Activated effector memory CD4-positive, alpha-beta T cell treated with anti-CD3 and anti-CD28 coated beads, Interleukin-2, amount 50 U/mL, for 16 hours (primary cell): Measurements from ENCODE around the gene PCDH18.
"Not testable (repeated sequence)": the region's sequence is repeated elsewhere in the genome, so short reads cannot be mapped to it uniquely, and the experiment has no call there.

Source experiments
- DNase-seq: peaks from one replicate; pipeline ENCODE4 v3.0.0-alpha.2; 2020

PCDH18 gene

DNA sequence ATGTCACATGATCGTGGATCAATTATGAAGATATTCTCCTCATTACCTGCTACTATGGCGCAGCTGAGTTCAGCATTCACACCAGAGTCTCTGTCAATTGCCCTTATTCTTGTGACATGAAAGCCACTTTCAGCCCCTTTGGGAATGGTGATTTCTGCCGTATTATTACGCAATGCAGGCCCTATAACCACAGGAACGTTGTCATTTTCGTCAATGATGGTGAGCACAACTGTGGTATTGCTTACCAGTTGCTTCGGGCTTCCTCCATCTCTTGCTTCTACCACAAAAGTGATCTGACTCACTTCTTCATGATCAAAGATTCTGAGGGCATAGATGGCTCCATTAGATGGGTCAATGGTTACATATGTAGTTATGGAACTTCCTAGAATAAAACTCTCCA, 2.1 kb downstream of the PCDH18 start:
- DNase-seq, result no peak

- DNase-seq, result no peak
Measured at GRCh38 chr4:137529432-137529831, 2.9 kb downstream of the PCDH18 start.

DNA sequence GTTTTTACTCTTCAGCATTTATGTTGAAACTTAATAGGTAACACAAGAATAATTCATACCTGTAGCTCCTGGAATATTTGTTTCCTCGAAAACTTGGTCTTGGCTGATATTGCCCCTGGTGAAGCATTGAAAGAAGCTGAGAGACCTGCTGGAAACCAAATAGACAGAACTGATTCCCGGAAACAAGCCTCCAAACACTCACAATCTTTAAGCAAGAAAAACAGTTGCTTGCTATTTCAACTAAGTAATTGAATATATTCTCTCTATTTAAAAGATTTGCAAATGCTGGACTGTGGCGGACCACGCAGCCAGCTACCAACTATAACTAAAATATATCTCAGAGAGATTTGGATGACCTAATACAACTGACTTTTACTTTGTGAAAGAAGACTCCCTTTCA, 3.6 kb downstream of the PCDH18 start:
- DNase-seq, result no peak

- no peak for DNase-seq
Measured at GRCh38 chr4:137526681-137527080, 5.6 kb downstream of the PCDH18 start.

DNA sequence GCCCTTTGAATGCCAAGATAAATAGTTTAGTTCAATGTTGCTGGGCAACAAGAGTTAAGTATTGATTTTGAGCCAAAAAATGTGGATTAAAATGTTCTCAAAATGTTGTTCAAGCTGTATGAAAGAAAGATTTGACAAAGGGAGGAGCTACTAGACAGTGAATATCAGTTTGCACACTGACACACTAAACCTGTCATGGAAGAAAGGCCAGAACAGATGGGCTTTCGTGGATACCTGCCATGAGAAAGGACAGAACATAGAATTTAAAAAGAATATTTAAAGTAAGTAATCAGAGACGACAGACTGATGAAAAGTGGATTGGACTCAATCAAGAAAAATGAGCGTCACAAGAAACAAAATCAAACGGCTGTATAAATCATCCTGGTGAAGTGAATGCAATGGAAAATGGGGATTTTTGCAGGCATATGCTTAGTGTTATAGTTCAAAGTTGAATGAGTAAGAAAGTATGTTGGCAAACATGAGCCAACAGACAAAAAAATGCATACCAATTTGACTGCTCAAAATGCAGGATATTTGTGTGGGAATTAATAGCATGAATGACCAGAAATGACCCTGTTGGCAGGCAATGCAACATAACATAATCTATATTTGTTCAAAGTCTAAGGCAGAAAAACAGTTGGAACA, 7.4 kb downstream of the PCDH18 start:
- no peak for DNase-seq

DNA sequence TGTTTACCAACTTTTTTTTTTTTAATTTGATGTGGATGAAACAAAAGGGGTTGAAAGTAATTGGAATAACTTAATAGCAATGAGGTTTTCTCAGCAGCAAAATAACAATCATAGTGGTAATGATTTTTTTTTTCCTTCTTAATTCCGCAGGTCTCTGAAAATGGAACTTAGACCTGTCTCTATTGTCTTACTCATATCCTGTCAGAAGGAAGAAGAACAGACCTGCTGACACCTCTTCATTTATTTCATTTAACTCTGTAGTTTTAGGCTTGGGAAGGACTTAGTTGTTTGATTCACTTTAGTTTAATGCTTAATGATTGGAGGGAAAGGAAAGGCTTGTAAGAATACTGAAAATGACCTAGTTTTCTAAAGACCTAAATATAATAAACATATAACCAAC, 9.0 kb downstream of the PCDH18 start:
- no peak for DNase-seq

GRCh38 chr4:137521053-137521452, 11.2 kb downstream of the PCDH18 start:
- DNase-seq, result no peak

- DNase-seq, result no peak
Measured at GRCh38 chr4:137519406-137519805, 12.9 kb downstream of the PCDH18 start.

GRCh38 chr4:137517323-137517722, 15.0 kb downstream of the PCDH18 start:
- not testable (repeated sequence) for DNase-seq

GRCh38 chr4:137514406-137515111, 17.7 kb downstream of the PCDH18 start:
- no peak for DNase-seq

DNA sequence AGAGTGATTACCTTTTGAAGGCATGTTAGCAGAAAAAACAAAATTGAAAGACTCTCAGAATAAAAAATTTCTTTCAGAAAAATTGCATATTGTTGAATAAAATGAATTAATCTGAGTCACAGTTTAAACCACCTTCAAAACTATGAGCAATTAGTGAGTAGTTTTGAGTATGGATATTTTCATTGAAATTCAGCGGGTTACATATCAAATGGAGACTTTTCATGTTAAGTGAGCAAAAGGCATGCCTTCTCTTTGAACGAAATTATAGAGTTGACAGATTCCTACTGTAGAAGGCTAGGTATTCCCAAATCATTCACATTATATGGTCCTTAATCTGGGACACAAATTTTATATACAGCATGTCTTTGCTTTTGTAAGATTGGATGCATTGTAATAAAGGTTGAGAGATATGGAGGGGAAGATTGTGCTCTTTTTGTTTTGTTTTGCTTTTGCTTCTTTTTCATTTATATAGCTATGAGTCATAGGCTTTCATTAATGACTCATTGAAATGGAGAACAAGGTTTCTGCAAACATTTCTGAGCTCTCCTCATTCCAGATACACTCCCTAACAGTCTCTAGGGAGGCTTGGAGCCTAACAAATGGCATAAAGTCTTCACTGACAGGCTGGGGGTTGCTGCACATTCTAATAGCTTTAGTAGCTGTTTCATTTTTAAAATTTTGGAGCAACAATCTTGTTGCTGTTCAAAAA, 21.6 kb downstream of the PCDH18 start:
- no peak for DNase-seq

- no peak for DNase-seq
Measured at GRCh38 chr4:137509855-137510282, 22.4 kb downstream of the PCDH18 start.

- no peak for DNase-seq
Measured at GRCh38 chr4:137502339-137503129, 29.8 kb downstream of the PCDH18 start.

- not testable (repeated sequence) for DNase-seq
Measured at GRCh38 chr4:137496267-137496666, 36.0 kb downstream of the PCDH18 start.

DNA sequence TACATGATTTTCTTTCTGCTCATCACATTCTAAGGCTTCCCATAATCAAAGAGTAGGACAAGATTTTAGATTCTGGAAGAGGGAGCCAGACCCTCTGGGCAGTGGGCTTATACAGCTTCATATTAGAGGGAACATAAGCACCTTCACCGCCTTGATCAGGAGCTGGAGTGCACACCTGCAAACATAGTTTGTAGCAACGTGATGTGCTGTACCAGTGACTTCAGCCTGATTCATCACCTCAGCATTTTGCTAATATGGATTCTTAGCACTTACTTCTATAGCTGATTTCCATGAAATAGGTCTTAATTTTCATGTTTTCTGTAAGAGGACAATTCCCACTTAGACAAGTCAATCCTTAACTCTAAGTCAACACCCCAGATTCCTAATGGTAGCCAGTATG, 36.7 kb downstream of the PCDH18 start:
- no peak for DNase-seq

DNA sequence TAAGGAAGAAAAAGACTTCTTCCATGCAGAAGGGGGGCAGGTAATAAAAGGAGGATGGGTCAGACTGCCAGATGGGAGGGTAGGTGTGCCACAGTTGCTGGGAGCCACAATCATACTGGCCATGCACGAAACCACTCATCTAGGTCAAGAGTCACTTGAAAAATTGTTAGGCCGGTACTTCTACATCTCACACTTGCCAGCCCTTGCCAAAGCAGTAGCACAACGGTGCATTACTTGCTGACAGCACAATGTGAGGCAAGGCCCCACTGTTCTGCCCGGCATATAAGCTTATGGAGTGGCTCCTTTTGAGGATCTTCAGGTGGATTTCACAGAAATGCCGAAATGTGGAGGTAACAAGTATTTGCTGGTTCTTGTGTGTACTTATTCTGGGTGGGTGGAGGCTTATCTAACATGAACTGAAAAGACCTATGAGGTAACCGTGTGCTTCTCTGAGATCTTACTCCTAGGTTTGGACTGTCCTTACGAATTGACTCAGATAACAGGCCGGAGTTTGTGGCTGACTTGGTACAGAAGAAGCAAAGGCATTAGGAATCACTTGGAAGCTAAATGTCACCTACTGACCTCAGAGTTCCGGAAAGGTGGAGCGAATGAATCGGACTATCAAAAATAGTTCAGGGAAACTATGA, 48.9 kb downstream of the PCDH18 start:
- not testable (repeated sequence) for DNase-seq

DNA sequence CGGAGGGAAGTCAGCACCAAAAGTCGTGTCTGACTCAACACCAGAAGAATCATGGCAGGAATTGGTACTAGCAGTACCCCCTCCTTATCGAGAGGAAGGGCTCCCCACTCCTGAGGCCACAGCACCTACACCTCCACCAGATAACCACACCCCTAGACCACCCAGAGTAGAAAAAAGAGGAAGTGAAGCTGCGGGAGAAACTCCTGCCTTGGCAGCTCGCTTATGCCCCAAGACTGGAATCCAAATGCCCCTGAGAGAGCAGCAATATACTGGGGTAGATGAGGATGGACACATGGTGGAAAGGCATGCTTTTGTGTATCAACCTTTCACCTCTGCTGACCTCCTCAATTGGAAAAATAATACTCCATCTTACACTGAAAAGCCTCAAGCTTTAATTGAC, 52.6 kb downstream of the PCDH18 start:
- not testable (repeated sequence) for DNase-seq

- no peak for DNase-seq
Measured at GRCh38 chr4:137476345-137476744, 55.9 kb downstream of the PCDH18 start.

DNA sequence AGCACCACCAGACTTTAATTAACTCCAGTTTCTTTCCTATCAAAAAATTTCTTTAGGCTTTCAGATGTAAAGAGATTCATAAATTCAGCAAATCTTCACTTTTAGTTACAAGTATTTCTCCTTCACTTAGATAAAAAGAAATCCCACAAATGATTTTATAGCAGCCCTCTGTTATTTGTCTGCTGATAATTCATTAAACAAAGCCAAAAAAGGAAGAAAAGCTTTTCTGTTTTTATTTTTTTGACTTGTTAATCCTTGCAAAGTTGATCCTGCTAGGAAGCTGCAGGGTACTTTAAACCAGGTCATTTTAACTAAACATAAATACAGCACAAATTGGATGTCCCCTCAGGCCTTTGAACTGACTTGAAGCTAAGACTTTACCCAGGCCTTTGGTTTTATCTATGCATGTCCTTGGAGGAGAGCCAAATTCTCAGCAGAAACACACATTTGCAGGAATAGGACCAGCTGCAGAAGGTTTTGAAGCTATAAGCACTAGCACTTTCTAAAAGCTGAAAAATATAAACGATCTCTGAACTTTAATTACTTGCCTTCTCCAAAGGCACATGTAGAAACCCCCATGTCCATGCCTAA, 57.5 kb downstream of the PCDH18 start:
- no peak for DNase-seq

- DNase-seq, result no peak
Measured at GRCh38 chr4:137471895-137472294, 60.4 kb downstream of the PCDH18 start.

- DNase-seq, result no peak
Measured at GRCh38 chr4:137471461-137471860, 60.8 kb downstream of the PCDH18 start.

DNA sequence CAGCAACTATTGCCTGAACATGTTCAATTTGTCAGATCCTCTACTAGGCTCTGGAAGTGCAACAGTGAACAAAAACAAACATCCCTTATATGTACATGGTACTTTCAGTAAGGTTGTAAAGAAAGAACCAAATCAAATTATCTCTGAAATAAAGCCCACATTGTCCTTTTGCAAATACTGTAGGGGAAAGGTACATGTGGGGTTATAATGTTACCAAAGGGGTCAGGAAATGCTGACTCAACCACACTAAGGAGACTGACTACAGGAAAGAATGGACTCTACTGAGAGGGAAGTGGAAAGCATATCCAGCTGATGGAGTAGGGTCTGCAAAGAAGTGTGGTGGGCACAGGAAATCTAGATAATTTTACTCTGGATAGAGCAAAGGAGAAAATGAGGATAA, 61.5 kb downstream of the PCDH18 start:
- DNase-seq, result no peak
